Stimulated activated effector memory CD8-positive, alpha-beta T cell treated with anti-CD3 and anti-CD28 coated beads, Interleukin-12 subunit alpha, Interleukin-12 subunit beta, amount 100 ng/mL, for 72 hours (primary cell): ENCODE results near the gene TFAP2C.
"Not testable (repeated sequence)": the region's sequence is repeated elsewhere in the genome, so short reads cannot be mapped to it uniquely, and the experiment has no call there.

Source experiments
- ATAC-seq: fragments of 150-1000 bp; cut with Tn5 transposase; 2 replicates; pipeline ENCODE4 v1.10.0; 2021
- DNase-seq, 2 donors: peaks; one replicate each; pipeline ENCODE4 v3.0.0; 2021 to 2022; ENCODE audit warnings: low spot score in 2 of 2
- H3K27ac Mint-ChIP-seq: one replicate; pipeline ENCODE4 v1.8.0; 2022; ENCODE audit warnings: mild to moderate bottlenecking, mixed read lengths
- H3K36me3 Mint-ChIP-seq: one replicate; pipeline ENCODE4 v1.8.0; 2022; ENCODE audit warnings: mild to moderate bottlenecking, mixed read lengths
- H3K4me1 Mint-ChIP-seq: one replicate; pipeline ENCODE4 v1.8.0; 2022; ENCODE audit warnings: mixed read lengths
- H3K4me3 Mint-ChIP-seq: one replicate; pipeline ENCODE4 v1.8.0; 2022; ENCODE audit warnings: mild to moderate bottlenecking, mixed read lengths
- H3K9me3 Mint-ChIP-seq: one replicate; pipeline ENCODE4 v1.8.0; 2022; ENCODE audit warnings: mixed read lengths

Gene TFAP2C

GRCh38 chr20:56658341-56658947, 29.3 kb downstream of the TFAP2C start:
- H3K36me3 Mint-ChIP-seq, DNase-seq, H3K4me3 Mint-ChIP-seq, H3K4me1 Mint-ChIP-seq, ATAC-seq, H3K9me3 Mint-ChIP-seq, H3K27ac Mint-ChIP-seq: not testable (repeated sequence)

- ATAC-seq (no peak), DNase-seq (no peak)
- no peaks in the 10 kb centered on the region for H3K4me1 Mint-ChIP-seq
- H3K27ac Mint-ChIP-seq = no peak overlapping the region
- no peak overlapping the region for H3K4me3 Mint-ChIP-seq
- no peaks in the 10 kb centered on the region for H3K9me3 Mint-ChIP-seq
- no peaks in the 10 kb centered on the region for H3K36me3 Mint-ChIP-seq
Measured at GRCh38 chr20:56663660-56664059, 34.6 kb downstream of the TFAP2C start.

GRCh38 chr20:56664796-56665195, 35.7 kb downstream of the TFAP2C start:
- DNase-seq (no peak), ATAC-seq (no peak)
- Mint-ChIP-seq H3K4me1 (no peaks in the 10 kb centered on the region), H3K9me3 (no peaks in the 10 kb centered on the region), H3K36me3 (no peaks in the 10 kb centered on the region), H3K27ac (no peak overlapping the region), H3K4me3 (no peak overlapping the region)

- no peaks in the 10 kb centered on the region for H3K4me1 Mint-ChIP-seq
- H3K36me3 Mint-ChIP-seq = no peaks in the 10 kb centered on the region
- DNase-seq (no peak), ATAC-seq (no peak)
- H3K9me3 Mint-ChIP-seq = no peaks in the 10 kb centered on the region
- no peak overlapping the region for H3K4me3 Mint-ChIP-seq
- no peak overlapping the region for H3K27ac Mint-ChIP-seq
Measured at GRCh38 chr20:56665806-56666205, 36.7 kb downstream of the TFAP2C start.

GRCh38 chr20:56673450-56673849, 44.3 kb downstream of the TFAP2C start:
- no peaks in the 10 kb centered on the region for H3K36me3 Mint-ChIP-seq
- no peaks in the 10 kb centered on the region for H3K9me3 Mint-ChIP-seq
- H3K4me1 Mint-ChIP-seq = no peaks in the 10 kb centered on the region
- ATAC-seq (no peak), DNase-seq (no peak)
- H3K27ac Mint-ChIP-seq = no peak overlapping the region
- no peak overlapping the region for H3K4me3 Mint-ChIP-seq

GRCh38 chr20:56676001-56676400, 46.9 kb downstream of the TFAP2C start:
- Mint-ChIP-seq H3K4me3 (no peak overlapping the region), H3K4me1 (no peaks in the 10 kb centered on the region), H3K36me3 (no peaks in the 10 kb centered on the region), H3K27ac (no peak overlapping the region), H3K9me3 (no peaks in the 10 kb centered on the region)
- ATAC-seq (no peak), DNase-seq (no peak)

GRCh38 chr20:56676679-56677078, 47.6 kb downstream of the TFAP2C start:
- DNase-seq (no peak), ATAC-seq (no peak)
- H3K27ac Mint-ChIP-seq = no peak overlapping the region
- H3K9me3 Mint-ChIP-seq = no peaks in the 10 kb centered on the region
- H3K4me1 Mint-ChIP-seq = no peaks in the 10 kb centered on the region
- H3K4me3 Mint-ChIP-seq = no peak overlapping the region
- no peaks in the 10 kb centered on the region for H3K36me3 Mint-ChIP-seq

- Mint-ChIP-seq H3K9me3 (no peaks in the 10 kb centered on the region), H3K27ac (no peak overlapping the region), H3K36me3 (no peaks in the 10 kb centered on the region), H3K4me1 (no peaks in the 10 kb centered on the region), H3K4me3 (no peak overlapping the region)
- ATAC-seq = no peak
- no peak for DNase-seq
Measured at GRCh38 chr20:56683077-56683865, 54.2 kb downstream of the TFAP2C start.

GRCh38 chr20:56685879-56686278, 56.8 kb downstream of the TFAP2C start:
- Mint-ChIP-seq H3K4me3 (no peak overlapping the region), H3K36me3 (no peaks in the 10 kb centered on the region), H3K9me3 (no peaks in the 10 kb centered on the region), H3K27ac (no peak overlapping the region), H3K4me1 (no peaks in the 10 kb centered on the region)
- ATAC-seq (no peak), DNase-seq (no peak)

- H3K36me3 Mint-ChIP-seq = no peaks in the 10 kb centered on the region
- ATAC-seq (no peak), DNase-seq (no peak)
- H3K4me1 Mint-ChIP-seq = no peaks in the 10 kb centered on the region
- no peak overlapping the region for H3K27ac Mint-ChIP-seq
- no peak overlapping the region for H3K4me3 Mint-ChIP-seq
- H3K9me3 Mint-ChIP-seq = no peaks in the 10 kb centered on the region
Measured at GRCh38 chr20:56687061-56687460, 58.0 kb downstream of the TFAP2C start.

- Mint-ChIP-seq H3K27ac (no peak overlapping the region), H3K4me1 (no peaks in the 10 kb centered on the region), H3K9me3 (peaks cover 2% of the 10 kb centered on the region), H3K36me3 (no peaks in the 10 kb centered on the region), H3K4me3 (no peak overlapping the region)
- ATAC-seq = no peak
- no peak for DNase-seq
Measured at GRCh38 chr20:56688106-56688505, 59.0 kb downstream of the TFAP2C start.
